GM19043 (cell line): ENCODE results near the gene SLC6A11.

Source experiments
- ATAC-seq: cut with Tn5 transposase; IDR thresholded peaks from one replicate; pipeline ENCODE4 v1.9.1; 2021; ENCODE audit warnings: low read depth; ENCODE audit not compliant: unreplicated experiment

SLC6A11 gene

DNA sequence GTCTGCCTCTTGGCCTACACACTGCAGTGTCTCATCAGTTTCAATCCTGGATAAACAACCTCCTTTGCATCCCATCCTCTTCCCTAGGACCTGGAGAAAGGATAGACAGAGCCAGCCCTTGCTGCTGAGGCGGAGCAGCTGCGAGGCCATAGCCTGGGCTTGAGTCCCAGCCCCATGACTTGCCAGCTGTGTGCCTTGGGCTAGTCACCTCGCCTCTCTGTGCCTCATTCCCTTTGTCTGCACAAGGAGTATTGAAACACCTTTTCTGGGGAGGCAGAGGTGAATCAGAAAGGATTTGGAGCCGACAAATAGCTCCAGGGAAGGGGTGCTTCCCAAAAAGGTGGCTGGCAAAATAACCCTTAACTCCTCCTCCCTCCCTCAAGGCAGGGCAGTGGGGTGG lies 111.5 kb downstream of the SLC6A11 start:
- ATAC-seq, result no peak

DNA sequence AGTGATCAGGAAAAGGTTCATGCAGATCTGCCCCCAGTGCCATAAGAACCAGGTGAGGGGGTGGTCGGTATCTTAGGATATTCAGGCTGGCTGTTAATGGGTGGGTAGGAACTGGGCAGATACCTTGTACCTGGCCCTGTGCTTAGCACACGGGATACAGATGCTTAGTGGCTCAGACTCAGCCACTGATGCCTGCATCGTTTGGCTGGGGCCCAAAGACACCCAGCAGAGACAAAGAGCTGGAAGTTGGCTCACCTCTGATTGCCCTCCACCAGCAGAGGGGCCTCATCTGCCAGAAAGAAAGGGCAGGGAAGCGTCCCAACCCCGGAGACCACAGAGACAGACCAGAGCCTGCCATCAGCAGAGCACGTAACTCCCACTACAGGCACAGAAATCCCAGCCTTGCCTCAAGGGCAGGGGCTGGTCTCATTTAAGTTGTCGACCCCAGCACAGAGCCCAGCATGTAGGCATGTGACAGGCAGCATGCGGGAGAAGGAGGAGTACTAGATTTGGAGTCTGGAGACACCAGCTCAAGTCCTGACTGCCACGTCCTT lies 112.5 kb downstream of the SLC6A11 start:
- ATAC-seq, result no peak

DNA sequence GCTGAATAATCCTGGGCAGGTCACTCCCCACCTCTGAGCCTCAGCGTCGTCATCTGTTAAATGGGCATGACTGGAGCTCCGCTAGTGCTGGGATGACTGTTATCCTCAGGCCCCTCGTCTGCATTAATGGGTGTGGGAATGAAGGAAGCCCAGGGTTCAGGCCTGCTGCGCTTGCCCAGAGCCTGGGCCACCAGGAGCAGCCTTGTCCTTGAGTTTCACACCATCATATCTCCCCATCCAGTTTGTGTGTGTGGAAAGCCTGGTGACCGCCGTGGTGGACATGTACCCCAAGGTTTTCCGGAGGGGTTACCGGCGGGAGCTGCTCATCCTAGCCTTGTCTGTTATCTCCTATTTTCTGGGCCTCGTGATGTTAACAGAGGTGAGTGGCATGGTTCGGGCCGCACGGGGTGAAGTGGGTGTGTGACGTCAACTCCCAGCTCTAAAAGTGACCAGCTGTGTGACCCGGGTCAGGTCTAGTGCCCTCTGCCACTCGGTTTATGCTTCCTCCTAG lies 113.0 kb downstream of the SLC6A11 start:
- ATAC-seq, result no peak

DNA sequence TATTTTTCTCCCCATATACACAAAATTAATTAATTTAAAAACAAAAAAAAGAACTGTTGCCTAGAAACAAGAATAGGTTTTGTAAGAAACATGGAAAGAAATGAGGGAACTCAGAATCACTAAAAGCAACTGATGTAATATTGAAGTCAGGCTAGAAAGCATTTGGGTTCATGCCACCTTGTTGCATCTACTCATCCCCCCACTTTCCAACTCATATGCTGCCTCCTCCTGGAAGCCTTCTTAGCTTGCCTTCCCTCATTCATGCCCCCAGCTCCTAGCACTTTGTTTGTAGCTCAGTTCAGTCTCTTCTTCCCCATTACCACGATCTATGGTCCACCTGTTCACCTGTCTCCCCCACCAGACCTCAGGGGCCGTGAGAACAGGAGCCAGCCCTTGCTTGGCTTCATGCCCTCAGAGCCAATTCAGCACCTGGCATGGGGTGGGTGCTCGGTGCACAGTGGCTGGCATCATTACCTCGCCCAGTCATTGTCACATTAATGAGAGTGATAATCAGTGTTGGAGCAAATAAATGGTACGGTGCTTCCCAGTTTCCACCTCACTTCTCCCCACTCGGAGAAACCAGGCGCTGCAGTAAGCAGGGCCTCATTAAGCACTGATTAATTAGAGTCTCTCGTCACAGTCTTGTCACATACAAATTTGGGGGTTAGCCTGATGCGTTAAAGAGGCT lies 114.1 kb downstream of the SLC6A11 start:
- ATAC-seq, result no peak

DNA sequence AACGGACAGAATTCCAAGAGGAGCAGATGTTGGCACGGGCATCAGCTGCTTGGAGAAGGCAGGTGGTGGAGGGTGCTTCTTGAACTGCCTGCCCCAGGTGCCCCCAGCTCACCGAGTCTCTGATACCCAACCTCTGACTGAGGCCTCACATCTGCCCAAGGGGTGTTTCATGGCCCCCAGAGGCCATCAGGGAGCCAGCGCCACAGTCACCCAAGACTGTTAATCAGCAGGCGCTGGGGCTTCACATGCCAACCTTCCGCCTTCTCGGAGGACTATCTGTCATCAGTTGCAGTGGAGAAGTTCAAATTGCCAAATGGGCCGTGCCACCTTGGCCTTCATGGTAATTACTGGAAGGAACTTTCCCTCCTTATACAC lies 114.6 kb downstream of the SLC6A11 start:
- ATAC-seq, result no peak

DNA sequence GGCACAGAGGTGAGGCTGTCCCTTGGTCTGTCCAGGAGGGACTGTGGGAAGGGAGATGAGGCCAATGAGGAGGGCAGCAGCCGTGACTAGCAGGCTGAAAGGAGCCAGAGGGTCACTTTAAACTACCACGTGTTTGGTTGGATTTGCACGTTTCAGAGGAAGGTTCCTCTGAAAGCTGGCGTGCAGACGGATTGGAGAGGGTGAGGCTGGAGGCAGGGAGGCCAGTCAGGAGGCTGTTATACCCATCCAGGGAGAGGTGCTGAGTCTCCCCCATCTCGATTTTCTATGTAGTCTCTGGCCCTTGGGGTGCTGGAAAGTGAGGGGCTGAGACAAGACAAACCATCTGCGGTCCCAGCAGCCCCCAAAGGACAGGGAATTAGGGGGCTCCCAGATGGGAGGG lies 116.6 kb downstream of the SLC6A11 start:
- ATAC-seq, result no peak

DNA sequence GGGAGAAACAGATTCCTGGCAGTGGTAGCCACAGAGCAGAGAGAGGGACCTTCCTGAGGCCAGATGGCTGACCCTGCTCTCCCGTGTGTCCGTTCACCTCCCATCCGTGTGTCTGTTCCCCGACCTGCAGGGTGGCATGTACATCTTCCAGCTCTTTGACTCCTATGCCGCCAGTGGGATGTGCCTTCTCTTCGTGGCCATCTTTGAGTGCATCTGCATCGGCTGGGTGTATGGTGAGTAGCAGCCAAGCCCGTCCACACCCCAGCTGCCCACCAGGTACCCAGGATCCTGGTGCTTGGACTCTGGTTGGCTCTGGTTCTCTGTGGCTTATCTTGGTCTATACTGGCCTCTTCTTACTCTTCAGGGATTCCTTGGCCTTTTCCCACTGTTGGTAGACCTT lies 117.0 kb downstream of the SLC6A11 start:
- no peak for ATAC-seq

DNA sequence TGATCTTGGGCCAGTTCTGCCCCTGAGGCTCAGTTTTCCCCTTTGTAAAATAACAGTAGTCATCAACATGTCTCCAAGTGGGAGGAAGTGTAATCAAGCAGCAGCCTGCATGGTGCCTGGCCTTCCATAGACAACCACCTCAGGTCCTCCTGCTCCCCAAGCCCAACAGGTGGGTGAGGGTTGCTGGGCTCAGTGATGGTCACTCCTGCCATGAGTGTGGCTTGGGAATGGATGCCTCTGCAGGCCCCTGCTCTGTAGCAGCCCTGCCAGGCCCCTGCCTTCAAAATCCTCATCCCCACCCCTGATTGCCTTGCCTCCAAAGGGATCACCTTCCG lies 117.4 kb downstream of the SLC6A11 start:
- ATAC-seq, result no peak

DNA sequence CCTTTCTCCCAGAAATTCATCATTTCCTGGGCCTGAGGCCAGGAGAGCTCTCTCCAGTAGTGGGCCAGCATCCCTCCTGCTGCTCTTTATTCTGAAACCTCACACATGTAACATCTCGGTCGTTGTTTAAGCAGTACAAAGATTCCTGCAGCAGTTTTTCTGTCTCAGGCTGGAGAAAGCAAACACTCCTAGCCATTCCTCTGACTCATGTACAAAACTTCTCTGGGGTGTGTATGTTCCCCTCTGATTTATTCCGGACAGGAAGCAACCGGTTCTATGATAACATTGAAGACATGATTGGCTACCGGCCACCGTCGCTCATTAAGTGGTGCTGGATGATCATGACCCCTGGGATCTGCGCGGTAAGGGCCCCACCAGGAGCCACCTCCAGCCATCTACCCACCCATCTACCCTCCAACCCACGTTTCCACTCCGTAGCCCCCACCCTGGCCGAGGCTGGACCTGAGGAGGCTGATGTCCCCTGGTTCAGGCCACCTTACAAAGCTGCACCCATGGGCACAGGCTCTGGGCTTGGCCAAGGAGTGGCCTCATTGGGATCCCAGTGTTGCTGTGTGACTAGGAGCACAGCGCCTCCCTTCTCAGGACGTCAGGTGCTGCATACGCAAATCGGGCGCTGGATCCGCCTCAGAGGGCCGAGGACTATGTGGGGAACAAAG lies 117.9 kb downstream of the SLC6A11 start:
- no peak for ATAC-seq

DNA sequence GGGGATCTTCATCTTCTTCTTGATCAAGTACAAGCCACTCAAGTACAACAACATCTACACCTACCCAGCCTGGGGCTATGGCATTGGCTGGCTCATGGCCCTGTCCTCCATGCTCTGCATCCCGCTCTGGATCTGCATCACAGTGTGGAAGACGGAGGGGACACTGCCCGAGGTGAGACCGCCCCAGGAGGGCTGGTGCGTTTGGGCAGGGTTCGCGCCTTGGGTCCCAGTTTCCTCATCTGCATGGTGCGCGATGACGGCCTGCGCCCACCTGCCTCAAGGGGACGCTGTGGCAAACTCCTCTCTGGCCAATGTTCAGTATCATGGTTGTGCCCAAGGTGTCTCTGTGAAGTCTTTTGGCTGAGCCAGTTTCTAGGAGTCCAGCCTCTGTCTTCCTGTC lies 119.0 kb downstream of the SLC6A11 start:
- ATAC-seq, result no peak

DNA sequence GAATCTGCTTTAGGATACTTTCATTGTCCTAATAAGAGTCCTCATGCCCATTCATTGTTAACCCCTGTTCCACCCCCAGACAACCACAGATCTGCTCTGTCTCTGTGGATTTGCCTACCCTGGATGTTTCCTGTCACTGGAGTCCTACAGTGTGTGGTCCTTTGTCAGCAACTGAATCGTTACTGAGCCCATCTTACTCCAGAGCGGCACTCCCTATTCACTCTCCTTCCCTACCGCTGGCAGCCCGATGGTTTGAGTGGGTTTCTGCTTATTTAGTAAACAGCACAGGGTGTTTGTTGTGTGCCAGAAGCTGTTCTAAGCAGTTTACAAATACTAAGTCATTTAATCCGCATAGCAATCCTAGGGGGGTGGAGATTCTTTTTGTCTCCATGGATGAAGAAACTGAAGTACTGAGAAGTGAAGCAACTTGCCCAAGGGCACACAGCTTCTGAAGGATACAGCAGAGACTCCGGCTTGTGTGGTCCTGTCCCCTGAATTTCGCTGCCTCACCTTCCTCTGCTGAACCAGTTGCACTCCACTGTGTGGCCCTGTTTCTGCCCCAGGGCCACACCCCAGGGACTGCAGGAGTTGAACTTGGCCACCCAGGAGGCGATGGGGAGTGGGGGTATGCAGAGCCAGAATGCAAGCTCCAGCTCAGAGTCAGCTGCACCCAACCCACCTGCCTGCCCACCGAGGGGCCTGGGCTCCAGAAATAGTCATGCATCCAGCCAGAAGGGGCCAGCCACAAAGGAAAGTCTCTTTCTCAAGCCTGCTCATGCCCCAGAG lies 120.0 kb downstream of the SLC6A11 start:
- ATAC-seq, result no peak

DNA sequence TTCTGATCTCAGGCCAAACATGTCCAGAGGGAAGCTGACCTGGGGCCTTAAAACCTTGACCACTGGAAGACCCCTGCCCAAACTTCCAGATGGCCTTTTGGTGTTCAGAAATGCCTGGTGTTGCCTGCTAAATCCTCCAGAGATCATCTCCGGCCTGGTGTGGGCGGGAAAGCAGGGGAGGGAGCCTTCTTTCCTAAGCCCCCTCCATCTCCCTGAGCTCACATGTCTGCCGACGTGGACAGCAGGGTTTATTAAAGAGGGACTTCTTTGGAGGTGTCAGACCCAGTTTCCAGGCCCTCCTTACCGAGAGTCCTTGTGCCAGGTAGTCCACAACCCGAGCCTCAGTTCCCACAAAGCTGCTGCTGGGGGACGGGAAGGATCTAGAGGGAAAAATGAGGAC lies 120.7 kb downstream of the SLC6A11 start:
- no peak for ATAC-seq

DNA sequence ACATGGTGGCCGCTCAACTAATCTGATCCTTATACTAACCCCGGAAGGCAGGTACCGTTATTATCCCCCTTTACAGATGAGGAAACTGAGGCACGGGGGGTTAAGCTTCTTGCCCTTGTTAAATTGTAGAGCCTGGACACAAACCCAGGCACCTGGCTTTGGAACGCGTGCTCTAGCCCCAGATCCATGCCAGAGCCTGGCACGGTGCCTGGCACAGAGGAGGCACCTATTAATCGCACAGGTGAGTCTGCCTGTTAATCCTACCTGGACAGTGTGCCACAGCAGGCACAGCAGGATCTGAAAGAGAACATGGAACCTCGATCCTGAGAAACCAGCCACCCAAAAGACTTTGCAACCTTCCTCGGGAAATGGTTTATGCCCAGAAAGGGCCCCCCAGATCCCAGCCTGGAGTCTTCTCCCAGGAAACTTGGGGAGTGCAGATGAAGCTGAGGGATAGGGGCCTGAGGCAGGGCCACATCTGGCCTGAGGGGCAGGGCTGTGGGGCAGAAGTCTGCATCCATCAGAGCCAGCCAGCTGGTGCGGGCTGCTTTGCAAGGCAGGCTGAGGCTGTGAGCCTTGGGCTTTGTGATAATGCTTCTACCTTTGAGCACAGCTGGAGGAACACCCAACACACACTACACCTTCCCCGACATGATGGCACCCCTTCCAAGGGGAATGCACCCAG lies 121.3 kb downstream of the SLC6A11 start:
- no peak for ATAC-seq

DNA sequence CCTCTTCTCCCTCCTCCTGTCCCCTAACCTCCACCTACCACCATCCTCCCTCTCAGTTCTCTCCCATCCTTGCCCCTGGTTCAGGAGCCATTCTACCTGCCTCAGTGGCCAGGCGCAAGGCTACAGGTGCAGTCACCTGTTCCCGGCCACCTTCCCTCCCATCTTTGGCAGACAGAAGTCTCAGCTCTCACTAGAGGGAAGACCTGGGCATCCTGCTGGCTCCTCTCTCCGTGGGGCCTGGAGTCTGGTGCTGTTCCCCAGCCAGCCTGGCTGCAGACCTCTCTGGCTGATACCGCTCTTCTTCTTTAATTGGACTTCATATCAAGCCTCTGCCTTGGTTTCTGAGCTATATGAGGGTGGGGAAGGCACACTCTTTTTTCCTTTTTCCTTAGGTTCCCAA lies 123.5 kb downstream of the SLC6A11 start:
- ATAC-seq, result no peak

DNA sequence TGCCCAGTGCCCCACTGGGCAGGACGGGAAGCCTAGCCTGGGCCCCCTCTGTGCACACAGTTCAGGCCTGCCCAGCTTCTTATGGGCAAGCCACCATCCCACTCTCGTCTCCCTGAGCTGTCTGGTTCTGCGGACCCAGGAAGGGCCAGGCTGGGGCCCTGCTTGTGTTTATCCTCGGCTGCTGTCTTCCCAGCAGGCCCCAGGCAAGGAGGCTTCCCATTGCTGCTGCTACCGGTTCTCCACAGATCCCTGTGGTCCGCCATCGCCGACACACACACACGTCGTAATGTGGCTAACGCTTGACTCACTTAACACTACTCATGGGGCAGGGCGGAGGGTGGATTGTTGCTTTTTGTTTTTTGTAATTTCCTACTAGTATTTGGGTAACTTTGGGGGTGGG lies 124.1 kb downstream of the SLC6A11 start:
- ATAC-seq, result no peak

DNA sequence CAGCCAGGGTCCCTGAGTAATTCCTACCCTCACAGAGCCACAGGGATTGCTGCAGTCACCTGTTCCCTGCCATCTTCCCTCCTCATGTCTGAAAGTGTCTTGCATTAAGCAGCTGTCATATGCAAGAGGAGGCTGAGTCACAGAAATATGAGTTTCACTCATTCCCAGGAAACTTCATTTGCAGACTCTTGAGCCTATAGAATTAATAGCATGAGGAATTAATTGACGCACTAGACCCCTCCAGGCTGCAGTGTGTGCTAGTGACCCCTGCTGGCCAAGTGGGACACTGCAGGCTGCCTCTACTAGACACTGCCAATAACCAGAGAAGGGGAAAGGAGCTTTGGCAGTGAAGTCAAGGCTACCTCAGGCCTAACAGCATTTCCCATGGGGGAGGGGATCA lies 125.9 kb downstream of the SLC6A11 start:
- ATAC-seq, result no peak

DNA sequence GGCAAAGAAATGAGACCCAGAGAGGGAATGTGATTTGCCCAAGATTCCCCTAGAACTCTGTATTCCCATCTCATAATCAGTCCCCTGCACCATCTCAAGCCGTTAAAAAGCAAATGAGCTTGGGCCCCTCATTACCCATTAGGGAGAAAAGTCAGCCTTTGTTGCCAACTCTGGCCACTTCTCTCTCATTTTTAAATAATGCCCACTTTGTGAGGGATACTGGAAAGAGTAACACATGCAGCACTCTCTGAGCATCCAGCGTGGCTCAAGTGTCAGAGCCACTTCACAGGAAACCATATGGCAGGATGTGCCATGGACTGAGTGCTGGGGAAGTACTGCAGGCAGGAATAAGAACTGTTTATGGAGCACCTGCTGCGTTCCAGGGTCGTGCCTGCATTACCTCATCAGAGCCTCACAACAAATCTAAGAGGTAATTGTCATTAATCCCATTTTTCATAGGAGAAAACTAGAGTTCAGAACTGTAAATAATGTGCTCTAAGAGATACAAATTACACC lies 126.7 kb downstream of the SLC6A11 start:
- no peak for ATAC-seq

DNA sequence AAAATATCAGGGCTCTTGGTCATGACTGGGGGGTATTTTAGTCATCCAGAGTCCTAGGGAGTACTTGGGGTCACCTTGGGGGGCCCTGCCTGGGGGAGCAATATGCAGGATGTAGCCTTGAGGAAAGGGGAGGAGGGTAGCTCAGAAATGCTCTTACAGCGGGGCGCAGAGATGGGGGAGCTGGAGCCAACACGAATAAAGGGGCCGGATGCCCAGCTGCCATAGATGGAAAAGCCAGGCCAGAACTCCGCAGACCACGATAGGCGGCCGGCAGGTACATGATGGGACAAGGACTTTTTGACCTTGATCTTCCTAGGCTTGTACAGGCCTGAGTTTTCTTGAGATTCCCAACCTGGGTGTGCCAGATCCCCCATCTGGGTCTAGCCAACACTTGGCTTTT lies 128.8 kb downstream of the SLC6A11 start:
- ATAC-seq, result no peak

DNA sequence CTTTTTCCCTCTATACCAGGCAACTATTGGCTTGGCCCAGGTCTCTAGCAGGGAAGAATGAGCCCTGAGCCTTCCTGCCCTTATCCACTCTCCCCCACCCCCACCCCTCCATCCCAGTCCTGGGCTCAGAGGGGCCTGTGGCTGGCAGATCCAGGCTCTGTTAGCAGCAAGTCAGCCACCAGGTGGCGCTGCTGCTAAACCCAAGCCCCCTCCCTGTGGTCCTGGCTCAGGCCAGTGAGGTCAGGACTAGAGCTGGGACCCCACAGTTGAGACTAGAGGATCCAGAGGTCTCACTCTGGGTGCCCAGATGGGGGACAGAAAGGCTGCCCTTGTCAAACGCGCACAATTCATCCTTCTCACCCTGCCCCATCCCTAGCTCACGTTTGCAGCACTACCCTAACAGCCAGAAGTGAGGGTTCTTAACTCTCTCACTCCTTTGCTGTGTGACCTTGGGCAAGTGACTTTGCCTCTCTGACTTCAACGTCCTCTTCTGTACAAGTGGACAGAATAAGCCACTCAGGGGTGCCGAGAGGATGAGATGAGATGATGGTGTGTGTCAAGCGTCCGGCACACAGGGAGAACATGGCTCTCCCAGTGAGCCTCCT lies 129.8 kb downstream of the SLC6A11 start:
- ATAC-seq, result no peak

DNA sequence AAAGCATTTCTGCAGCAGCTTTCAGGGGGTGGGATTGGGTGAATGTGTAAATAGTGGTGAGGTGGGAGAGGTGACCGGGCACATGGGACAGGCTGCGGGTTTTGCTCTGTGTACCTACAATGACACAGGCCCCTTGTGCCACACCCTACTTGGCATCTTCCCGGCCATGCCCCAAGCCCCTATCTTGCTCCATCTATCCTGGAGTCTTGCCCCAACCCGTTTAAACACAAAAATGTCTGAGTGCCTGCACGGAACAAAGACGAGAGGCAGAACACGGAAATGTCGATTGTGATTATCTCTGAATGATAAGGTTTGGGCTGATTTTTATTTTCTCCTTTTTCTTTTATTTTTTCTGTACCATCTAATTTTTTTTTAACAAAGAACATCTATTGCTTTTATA lies 130.5 kb downstream of the SLC6A11 start:
- no peak for ATAC-seq
